Esophagus (tissue), 2 donors: ENCODE data around the gene LCN2. TPM values are rescaled to one million over a fixed set of nuclear protein-coding genes. Genes with fewer than 3 reads are reported as not detected.

ENCODE experiments used
- H3K27ac ChIP-seq, 2 donors: one replicate each; pipeline ENCODE4 v1.5.1; 2013; ENCODE audit warnings: low read depth in 2 of 2, mild to moderate bottlenecking in 2 of 2, inconsistent platforms in 1 of 2, low read length in 1 of 2, moderate library complexity in 1 of 2
- H3K27me3 ChIP-seq, 2 donors: one replicate each; pipeline ENCODE4 v1.6.1; 2013; ENCODE audit warnings: low read length in 2 of 2, control low read depth in 1 of 2, mild to moderate bottlenecking in 1 of 2; ENCODE audit not compliant: insufficient read depth in 2 of 2, control insufficient read depth in 1 of 2
- H3K36me3 ChIP-seq, 2 donors: one replicate each; pipeline ENCODE4 v1.6.1; 2013; ENCODE audit warnings: low read length in 1 of 2; ENCODE audit not compliant: control insufficient read depth in 2 of 2, insufficient read depth in 2 of 2
- H3K4me1 ChIP-seq, 2 donors: one replicate each; pipeline ENCODE4 v1.6.1; 2013; ENCODE audit warnings: low read length in 1 of 2; ENCODE audit not compliant: control insufficient read depth in 2 of 2, insufficient read depth in 2 of 2
- H3K4me3 ChIP-seq, 2 donors: one replicate each; pipeline ENCODE4 v1.5.1; 2013; ENCODE audit warnings: low read length in 2 of 2, mild to moderate bottlenecking in 2 of 2, low read depth in 1 of 2, moderate library complexity in 1 of 2
- H3K9me3 ChIP-seq, 2 donors: one replicate each; pipeline ENCODE4 v1.6.1; 2013; ENCODE audit warnings: mild to moderate bottlenecking in 2 of 2, low read depth in 1 of 2, low read length in 1 of 2, moderate library complexity in 1 of 2; ENCODE audit not compliant: control insufficient read depth in 2 of 2, insufficient read depth in 1 of 2
- WGBS, 2 donors: extraction: QIAGEN DNeasy Blood & Tissue Kit; methylation state at CpG; one replicate each; pipeline ENCODE4 v1.1.7; 2013; 5-methylcytosine and 5-hydroxymethylcytosine counted together
- polyA plus RNA-seq, 2 donors: library from polyadenylated mRNA; stranded (reverse); fragments of 200-250 nt; gene quantifications; one replicate each; pipeline ENCODE4 v1.2.3, GENCODE V29; 2013
- donor health status: healthy with polysubstance abuse.
- donor health status: Bipolar disorder and iron deficiency.

The LCN2 gene
- polyA plus RNA-seq, 2 donors: 1,061 to 2,097 TPM

DNA sequence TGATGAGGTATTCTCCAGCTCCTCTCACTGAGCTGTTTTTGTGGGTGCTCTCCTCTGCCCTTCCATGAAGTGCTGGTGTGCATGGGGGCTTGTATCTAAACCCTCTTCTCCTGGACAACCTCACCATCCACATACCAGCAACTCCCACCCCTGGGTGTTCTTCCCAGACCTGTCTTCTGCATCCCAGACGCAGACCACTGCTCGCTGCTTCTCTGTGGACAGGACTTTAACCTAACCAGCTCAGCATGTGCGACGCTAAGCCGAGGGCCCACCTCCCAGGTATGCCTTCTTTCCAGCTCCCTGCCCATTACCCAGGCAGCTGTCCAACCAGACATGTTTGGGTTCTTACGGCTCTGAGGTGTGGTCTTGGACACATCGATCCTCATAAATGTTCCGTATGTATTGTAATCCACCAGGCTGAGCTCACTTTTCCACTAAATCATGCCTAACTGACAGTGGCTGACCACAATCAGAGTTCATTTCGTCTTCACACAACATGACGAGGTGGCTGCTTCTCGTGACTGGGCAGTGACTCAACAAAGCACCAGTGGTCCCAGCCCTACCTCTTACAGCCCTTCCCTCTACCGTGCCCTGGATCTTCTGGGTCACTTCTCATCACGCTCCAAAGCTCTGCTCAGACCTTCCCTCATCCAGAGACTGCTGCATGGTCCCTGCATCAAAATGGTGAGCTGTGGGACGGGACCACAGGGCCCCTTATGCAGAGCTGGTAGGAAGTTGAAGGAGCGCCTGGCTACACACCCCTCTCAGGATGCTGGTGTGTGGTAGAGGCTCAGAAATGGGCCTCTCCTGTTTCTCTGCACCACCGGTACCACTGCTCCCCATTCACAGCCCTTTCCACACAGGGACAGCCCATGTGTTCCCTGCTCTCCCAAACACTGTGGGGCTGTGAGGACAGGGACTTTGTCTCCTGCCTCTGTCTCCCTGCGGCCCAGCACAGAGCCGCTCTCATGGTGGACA is 12.1 kb upstream of the LCN2 start:
- Histone ChIP-seq H3K4me1 (peaks cover 1 to 3% of the 10 kb centered on the region in 2 donors), H3K4me3 (no peak overlapping the region), H3K27ac (peak overlapping the region in 1 of 2 donors; percentile 21), H3K9me3 (no peaks in the 10 kb centered on the region), H3K36me3 (no peaks in the 10 kb centered on the region), H3K27me3 (no peaks in the 10 kb centered on the region)
- 89 to 90% methylated on average over 18 of the region's 18 CpGs for WGBS, 2 donors

DNA sequence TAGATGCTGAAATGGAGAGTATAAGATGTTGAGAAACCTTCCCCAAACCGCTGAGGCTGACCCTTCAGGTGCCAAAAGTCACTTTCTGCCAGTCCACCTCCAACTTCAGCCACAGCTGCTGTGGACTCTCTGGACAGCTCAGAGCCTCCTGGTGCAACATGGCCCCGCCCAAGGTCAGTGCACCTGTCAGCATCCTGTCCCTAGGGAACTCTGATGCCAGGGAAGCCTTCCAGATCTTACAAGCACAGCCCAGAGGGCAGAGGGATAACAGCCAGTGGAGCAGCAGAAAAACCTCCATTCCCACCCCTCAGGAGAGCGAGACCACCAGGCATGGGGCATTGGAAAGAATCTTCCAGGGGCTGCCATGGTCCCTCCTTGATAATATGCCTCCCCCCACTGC is 11.3 kb upstream of the LCN2 start:
- no peaks in the 10 kb centered on the region for H3K36me3 ChIP-seq

DNA sequence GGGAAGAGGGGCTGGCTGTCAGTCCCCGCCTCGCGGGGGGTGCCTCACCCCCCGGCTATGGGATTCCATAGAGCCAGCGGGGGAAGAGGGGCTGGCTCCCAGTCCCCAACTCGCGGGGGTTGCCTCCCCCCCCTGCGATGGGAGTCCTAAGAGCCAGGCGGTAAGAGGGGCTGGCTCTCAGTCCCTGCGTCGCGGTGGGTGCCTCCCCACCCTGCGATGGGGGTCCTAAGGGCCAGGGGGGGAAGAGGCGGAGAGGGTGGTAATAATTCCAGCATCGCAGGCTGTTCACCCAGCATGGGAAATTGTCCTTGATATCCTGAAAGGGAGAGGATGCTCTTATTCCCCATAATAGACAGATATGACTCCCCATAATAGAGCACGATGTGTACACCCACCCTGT is 9.6 kb upstream of the LCN2 start:
- no peaks in the 10 kb centered on the region for H3K9me3 ChIP-seq
- H3K4me1 ChIP-seq: peaks cover 5 to 9% of the 10 kb centered on the region in 2 donors
- no peaks in the 10 kb centered on the region for H3K27me3 ChIP-seq
- no peaks in the 10 kb centered on the region for H3K36me3 ChIP-seq
- no peak overlapping the region for H3K4me3 ChIP-seq
- WGBS, 2 donors: 75 to 76% methylated on average over 8 to 9 of the region's 16 CpGs
- H3K27ac ChIP-seq: no peak overlapping the region

More for the DNA sequence above, 11.3 kb upstream of the LCN2 start:
- H3K4me1 ChIP-seq: peaks cover 2 to 3% of the 10 kb centered on the region in 2 donors
- WGBS, 2 donors: 78 to 93% methylated on average over 3 of the region's 3 CpGs
- H3K9me3 ChIP-seq: no peaks in the 10 kb centered on the region
- no peak overlapping the region for H3K4me3 ChIP-seq
- no peak overlapping the region for H3K27ac ChIP-seq
- H3K27me3 ChIP-seq: no peaks in the 10 kb centered on the region

DNA sequence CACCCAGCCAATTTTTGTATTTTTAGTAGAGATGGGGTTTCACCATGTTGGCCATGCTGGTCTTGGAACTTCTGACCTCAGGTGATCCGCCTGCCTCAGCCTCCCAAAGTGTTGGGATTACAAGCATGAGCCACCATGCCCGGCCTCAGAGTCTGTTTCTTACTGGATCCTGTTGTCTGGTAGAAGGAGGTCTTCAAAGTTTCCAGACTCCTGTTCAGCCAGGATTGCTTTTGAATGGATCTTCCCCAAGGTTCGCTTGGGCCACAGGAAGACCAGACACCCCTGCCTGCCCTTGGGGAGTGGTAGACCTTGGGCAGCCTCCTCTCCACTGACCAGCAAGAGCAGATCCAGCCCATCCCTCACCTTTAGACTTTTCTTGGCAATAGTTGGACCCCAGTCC is 7.6 kb upstream of the LCN2 start:
- WGBS, 2 donors: 95 to 98% methylated on average over 3 of the region's 3 CpGs
- Histone ChIP-seq H3K9me3 (no peaks in the 10 kb centered on the region), H3K4me1 (peaks cover 7 to 18% of the 10 kb centered on the region in 2 donors), H3K36me3 (no peaks in the 10 kb centered on the region), H3K27ac (no peak overlapping the region), H3K27me3 (no peaks in the 10 kb centered on the region), H3K4me3 (no peak overlapping the region)

DNA sequence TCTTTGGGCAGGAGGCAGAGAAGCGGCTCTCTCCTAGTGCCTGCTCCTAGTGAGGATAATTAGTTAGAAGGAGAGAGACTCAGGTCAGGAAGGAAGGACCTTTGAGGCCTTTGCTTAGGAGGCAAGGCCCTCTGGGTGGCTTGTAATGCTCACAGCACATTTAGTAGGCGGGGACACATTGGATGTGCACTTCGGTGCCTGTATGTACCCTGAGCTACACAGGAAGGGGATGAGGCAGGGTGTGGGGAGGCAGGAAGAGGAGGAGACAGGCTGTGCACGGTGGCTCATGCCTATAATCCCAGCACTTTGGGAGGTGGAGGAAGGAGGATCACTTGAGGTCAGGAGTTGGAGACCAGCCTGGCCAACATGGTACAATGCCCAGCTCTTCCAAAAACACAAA is 7.2 kb upstream of the LCN2 start:
- WGBS, 2 donors: 62 to 65% methylated on average over 4 of the region's 4 CpGs
- peaks cover 7 to 22% of the 10 kb centered on the region in 2 donors for H3K4me1 ChIP-seq

DNA sequence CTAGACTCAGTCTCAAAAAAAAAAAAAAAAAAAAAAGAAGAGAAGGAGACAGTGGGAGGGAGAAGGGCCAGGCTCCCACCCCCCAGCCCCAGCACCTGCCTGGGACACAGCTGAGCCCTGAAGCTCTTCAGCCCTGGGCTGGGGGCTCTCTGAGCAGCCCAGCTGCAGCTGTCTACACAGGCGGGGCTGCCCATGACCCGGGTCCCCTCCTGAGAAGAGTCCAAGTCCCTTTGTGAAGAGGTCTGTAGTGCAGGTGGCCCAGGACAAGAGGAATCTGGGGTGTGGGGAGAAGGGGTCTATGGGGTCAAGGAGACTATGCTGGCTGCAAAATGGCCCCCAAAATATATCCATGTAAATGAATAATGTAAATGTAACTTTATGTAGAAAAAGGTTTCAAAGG is 6.7 kb upstream of the LCN2 start:
- 73 to 78% methylated on average over 2 of the region's 2 CpGs for WGBS, 2 donors
- Histone ChIP-seq H3K36me3 (no peaks in the 10 kb centered on the region), H3K4me3 (no peak overlapping the region), H3K9me3 (no peaks in the 10 kb centered on the region), H3K4me1 (peaks cover 7 to 22% of the 10 kb centered on the region in 2 donors), H3K27me3 (no peaks in the 10 kb centered on the region), H3K27ac (no peak overlapping the region)

More for the DNA sequence above, 7.2 kb upstream of the LCN2 start:
- Histone ChIP-seq H3K9me3 (no peaks in the 10 kb centered on the region), H3K27me3 (no peaks in the 10 kb centered on the region), H3K4me3 (no peak overlapping the region), H3K27ac (peak overlapping the region in 1 of 2 donors; percentile 58), H3K36me3 (no peaks in the 10 kb centered on the region)

DNA sequence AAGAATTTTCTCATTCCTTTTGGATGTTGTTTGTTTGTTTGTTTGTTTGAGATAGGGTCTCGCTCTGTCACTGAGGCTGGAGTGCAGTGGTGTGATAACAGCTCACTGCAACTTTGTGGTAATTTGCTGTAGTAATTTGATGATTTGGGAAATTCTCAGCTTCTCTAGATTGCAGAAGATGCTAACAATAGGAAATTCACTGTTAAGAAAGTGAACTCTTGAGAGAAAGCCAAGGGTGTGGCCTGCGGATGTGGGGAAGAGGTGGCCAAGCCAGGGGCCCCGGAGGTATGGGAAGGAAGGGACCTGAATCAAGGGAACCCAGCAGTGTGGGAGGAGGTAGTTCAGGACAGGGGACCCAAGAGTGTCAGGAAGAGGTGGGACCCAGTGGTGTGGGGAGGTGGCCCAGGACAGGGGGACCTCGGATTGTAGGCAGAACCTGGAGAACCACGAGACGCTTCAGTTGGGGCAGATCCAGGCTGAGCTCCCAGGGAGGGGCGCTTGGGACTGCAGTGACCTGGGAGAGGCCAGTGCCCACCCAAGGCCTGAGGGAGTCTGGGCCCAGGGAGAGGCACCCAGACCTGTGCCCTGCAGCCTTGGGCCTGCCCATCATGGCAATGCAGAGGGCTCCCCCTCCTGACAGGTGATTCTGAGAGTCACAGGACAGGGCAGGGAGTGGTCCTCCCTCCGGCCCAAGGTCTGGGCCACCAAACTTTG is 5.6 kb upstream of the LCN2 start:
- H3K36me3 ChIP-seq: peaks cover 0 to 2% of the 10 kb centered on the region in 2 donors
- WGBS, 2 donors: 56 to 64% methylated on average over 8 of the region's 8 CpGs
- H3K27ac ChIP-seq: peak overlapping the region in 1 of 2 donors; percentile 91
- H3K27me3 ChIP-seq: no peaks in the 10 kb centered on the region
- H3K4me1 ChIP-seq: peaks cover 7 to 28% of the 10 kb centered on the region in 2 donors
- H3K9me3 ChIP-seq: no peaks in the 10 kb centered on the region
- H3K4me3 ChIP-seq: no peak overlapping the region

DNA sequence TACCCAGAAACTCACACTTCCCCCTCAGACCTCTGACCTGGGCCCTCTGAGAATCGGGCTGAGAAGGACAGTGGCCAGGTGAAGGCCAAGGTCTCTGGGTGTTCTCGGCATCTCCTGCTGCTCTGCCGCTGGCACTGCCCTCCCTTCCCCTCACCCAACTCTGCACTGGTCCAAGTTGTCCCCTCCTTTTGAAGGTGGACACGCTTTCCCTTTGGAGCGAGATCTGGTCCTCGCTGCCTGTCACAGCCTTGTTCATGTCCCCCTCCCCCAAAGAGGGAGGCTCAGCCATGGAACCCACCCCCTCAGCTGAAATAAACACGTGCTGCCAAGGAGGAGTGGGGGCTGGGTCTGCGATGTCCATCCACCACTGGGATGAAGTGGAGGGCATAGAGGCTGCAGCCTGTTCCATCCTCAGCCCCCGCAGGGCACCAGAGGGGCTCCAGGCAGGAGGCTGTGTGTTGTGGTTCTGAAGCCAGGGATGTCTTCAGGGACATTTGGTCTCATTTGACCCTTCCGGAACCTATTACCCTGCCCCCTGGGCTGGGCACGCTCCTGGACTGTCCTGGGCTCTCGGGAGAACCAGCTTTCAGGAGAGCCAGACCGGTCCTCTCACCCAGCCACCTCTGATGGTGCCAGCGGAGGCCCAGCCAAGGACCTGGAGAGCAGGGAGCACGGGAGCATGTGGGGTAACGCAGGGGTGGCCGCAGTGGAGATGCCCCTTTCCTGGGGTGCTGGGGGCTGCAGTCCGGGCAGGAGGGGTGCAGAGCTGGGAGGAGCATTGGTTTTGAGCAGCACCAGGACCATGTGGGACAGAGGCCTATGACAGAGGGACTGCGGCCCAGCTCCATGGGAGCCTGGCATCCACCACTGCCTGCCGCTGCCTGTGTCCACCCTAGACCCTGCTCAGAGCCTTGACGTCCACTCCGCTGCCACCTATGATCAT is 4.7 kb upstream of the LCN2 start:
- peaks cover 7 to 36% of the 10 kb centered on the region in 2 donors for H3K4me1 ChIP-seq
- H3K4me3 ChIP-seq: no peak overlapping the region
- H3K9me3 ChIP-seq: no peaks in the 10 kb centered on the region
- WGBS, 2 donors: 92% methylated on average over 22 of the region's 22 CpGs
- no peaks in the 10 kb centered on the region for H3K27me3 ChIP-seq
- peaks cover 0 to 2% of the 10 kb centered on the region in 2 donors for H3K36me3 ChIP-seq
- H3K27ac ChIP-seq: peak overlapping the region; percentile 91

DNA sequence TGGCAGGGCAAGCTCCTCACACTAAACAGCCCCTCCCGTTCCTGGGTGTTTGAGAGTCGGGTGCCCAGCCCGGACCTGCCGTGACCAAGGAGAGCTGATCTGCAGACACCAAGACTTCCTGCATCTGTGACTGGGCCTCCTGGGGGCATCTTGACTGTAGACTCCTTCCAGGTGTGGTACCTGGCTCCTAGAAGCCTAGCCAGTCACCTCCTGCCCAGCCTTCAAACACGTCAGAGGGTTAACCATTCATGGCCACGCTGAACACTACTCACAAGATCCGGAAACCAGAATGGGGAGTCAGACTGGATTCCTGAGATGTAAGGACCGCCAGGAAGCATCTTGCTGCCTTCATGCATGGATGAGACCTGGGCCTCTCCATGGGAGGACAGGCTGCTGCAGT is 3.7 kb upstream of the LCN2 start:
- Histone ChIP-seq H3K27ac (peak overlapping the region; percentile 91), H3K36me3 (peaks cover 0 to 4% of the 10 kb centered on the region in 2 donors), H3K4me1 (peaks cover 7 to 45% of the 10 kb centered on the region in 2 donors), H3K27me3 (no peaks in the 10 kb centered on the region), H3K4me3 (no peak overlapping the region), H3K9me3 (no peaks in the 10 kb centered on the region)
- WGBS, 2 donors: 40 to 57% methylated on average over 8 of the region's 8 CpGs
